A172 (cell line): ENCODE results near the gene CFAP299. TPM values are rescaled to one million over a fixed set of nuclear protein-coding genes. Genes with fewer than 3 reads are reported as not detected.
A peak's percentile ranks its signal among the peaks of the same experiment; 100 is the strongest.
"Not testable (repeated sequence)": the region's sequence is repeated elsewhere in the genome, so short reads cannot be mapped to it uniquely, and the experiment has no call there.

Source experiments
- DNase-seq: peaks from one replicate; pipeline ENCODE4 v3.0.0-alpha.2; 2015; ENCODE audit warnings: low spot score
- total RNA-seq: library from RNA; depleted of rRNA; stranded (reverse); fragments of >200 nt; shearing (Covaris generic); gene quantifications from 2 replicates; pipeline ENCODE4 v1.2.3, GENCODE V29; 2014

The CFAP299 gene
- total RNA-seq, 1 experiment from 2014 or later, result 0.28 TPM

GRCh38 chr4:80331693-80332092 lies 3.8 kb upstream of the CFAP299 start:
- DNase-seq, result no peak

DNA sequence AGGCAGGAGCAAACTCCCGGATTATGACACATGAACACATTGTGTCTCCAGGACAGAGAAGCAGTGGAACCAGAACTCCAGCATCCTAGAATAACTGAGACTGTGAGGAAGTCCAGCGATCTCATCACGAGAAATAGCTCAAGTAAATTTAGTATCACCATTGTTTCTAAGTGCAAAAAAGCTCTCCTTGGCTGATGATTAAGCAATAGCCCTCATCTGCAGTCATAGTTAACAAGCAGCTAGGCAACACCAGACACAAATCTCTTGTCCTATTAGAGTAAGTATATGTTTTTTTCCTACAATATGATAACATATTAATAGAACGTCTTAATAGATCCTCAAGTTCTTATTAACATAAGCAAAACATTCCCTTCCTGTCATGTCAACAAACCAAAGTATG lies 2.4 kb upstream of the CFAP299 start:
- DNase-seq, result no peak

GRCh38 chr4:80334568-80334967 lies 962 bp upstream of the CFAP299 start:
- no peak for DNase-seq

DNA sequence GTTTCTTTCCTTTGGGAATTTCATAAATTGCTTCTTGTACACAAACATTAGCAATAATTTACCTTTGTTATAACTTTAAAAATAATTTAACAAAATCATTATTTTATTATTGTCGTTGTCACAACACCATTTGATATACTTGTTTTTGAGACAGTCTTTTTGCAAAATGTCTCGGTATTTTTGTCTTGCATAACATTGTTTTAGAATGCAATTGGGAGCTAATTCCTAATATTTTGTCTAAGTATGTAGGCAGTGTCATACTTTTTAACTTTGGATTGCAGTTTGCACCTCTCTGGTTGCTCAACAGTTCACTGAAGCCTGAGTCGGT lies 340 bp upstream of the CFAP299 start:
- no peak for DNase-seq

GRCh38 chr4:80336582-80336981 lies 1.1 kb downstream of the CFAP299 start:
- DNase-seq, result no peak

DNA sequence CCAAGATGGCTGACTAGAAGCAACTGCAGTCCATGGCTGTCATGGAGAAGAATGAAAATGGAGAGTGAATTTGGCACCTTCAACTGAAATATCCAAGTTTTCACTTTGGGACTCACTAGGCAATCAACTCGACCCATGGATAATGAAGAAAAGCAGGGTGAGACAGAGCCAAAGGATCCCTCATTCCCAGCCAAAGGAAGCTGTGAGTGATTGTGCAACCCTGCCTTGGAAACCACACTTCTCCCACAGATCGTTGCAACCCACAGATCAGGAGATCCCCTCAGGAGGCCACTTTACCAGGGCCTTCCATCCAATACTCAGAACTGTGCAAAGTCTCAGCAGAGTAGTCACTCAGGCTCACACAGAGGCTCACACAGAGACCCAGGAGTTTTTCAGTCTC lies 4.5 kb downstream of the CFAP299 start:
- DNase-seq, result no peak

DNA sequence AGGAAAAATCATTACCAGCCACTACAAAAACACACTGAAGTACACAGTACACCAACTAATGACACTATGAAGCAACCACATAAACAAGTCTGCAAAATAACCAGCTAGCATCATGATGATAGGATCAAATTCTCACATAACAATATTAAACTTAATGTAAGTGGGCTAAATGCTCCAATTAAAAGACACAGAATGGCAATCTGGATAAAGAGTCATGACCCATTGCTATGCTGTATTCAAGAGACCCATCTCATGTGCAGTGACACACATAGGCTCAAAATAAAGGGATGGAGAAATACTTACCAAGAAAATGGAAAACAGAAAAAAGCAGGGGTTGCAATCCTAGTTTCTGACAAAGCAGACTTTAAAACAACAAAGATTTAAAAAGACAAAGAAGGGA lies 7.2 kb downstream of the CFAP299 start:
- not testable (repeated sequence) for DNase-seq

DNA sequence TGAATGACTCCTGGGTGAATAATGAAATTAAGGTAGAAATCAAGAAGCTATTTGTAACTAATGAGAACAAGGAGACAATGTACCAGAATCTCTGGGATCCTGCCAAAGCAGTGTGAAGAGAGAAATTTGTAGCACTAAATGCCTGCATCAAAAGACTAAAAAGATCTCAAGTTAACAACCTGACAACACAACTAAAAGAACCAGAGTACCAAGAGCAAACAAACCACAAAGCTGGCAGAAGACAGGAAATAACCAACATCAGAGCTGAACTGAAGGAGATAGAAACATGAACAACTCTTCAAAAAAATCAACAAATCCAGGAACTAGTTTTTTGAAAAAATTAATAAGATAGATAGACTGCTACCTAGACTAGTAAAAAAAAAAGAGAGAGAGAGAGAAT lies 8.4 kb downstream of the CFAP299 start:
- no peak for DNase-seq

DNA sequence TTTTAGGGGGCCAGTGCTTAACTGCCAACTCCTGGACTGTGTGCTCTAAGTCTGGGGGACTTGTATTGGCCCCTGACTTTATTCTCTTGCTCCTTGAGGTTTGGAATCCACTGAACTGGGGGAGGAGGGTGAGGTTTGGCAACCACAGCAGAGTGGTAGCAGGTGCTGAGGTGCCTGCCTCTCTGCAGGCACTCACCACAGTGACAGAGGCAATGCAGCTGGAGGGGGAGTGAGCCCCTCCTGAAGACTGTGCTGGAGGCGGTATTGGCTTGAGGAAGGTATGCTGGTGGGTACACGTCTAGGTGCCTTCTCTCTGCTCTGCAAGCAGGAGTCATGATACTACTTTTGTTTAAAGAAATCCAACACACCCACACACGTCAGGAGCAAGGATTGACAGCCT lies 24.6 kb downstream of the CFAP299 start:
- no peak for DNase-seq

GRCh38 chr4:80360900-80361299 lies 25.4 kb downstream of the CFAP299 start:
- DNase-seq, result no peak

DNA sequence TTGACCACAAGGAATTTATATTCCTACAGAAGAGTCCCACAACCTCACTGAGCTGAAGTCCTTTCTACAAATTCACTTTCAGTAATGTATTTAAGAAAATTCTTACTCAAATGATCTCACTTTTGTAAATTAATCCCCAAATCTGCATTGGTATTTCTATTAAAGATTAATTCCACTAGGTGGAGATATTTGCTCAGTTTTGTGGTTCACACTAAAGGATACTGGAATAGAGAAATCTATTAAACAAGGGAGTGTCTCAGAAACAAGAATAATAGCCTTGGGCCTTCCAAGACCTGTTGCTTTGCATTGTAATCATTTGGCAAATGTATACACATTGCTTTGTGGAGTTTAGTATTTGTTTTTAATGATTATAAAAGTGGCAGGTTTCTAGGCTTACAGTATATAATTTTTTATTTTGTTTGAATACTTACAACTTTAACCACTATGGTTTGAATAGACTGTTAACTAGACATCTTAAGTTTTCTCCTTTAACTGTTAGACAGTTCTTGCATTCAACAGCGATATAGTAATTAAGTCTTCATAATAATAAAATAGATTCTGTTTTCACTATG lies 25.9 kb downstream of the CFAP299 start:
- peak; percentile 6 for DNase-seq

GRCh38 chr4:80362578-80363181 lies 27.1 kb downstream of the CFAP299 start:
- peak; percentile 8 for DNase-seq

DNA sequence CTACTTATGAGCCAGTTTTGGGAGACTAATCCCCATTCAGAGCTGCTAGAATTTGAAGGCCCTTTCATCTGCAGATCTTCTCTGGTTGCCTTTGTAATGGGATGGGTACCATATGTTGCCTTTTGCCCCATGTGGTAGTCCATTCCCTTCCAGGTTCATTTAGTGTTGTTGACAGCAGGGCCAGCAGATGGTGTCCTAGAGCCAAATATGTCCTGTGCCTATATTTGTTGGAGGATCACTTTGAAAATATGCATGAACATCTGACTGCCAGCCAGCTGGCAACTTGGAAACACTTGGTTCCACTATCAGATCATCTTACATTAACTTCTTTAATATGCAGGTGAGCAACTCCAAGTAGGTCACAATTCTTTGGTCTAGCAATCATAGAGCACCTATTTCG lies 30.4 kb downstream of the CFAP299 start:
- DNase-seq, result peak; percentile 39

GRCh38 chr4:80367737-80368136 lies 32.2 kb downstream of the CFAP299 start:
- no peak for DNase-seq

GRCh38 chr4:80370635-80371034 lies 35.1 kb downstream of the CFAP299 start:
- DNase-seq, result no peak

- DNase-seq, result no peak
Observed at GRCh38 chr4:80371046-80371445, 35.5 kb downstream of the CFAP299 start.

DNA sequence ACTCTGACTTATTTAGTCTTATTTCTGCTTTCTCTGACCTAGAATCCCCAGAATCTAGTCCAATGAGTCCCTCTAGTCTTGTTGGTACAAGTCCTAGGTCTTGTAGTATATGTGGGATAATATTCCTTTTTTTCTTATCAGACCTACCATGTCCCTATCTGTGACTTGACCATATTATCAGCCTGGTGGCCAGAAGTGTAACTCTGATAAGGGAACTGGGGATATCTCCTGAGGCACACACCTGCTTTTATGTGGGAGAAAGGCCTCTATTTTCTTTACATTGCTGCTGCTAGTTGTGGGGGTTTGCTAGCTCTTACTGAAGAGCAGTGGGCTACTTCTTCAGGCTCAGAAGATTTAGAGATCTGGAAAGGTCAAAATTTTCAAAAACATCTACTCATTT lies 38.6 kb downstream of the CFAP299 start:
- no peak for DNase-seq

DNA sequence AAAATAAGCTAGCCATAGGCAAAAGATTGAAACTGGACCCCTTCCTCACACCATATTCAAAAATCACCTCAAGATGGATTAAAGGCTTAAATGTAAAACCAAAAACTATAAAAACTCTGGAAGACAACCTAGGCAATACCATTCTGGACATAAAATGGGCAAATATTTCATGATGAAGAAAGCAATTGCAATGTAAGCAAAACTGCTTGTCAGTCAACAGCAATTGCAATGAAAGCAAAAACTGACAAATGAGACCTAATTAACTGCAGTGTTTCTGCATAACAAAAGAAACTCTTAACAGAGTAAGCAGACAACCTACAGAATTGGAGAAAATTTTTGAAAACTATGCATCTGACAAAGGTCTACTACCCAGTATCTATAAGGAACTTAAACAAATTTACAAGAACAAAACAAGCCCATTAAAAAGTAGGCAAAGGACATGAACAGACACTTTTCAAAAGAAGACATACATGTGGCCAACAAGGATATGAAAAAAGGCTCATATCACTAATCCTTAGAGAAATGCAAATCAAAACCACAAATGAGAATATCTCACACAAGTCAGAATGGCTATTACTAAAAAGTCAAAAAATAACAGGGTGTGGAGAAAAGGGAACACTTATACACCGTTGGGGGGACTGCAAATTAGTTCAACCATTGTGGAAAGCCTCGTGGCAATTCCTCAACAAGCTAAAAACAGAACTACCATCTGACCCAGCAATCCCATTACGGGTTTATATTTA lies 46.7 kb downstream of the CFAP299 start:
- DNase-seq, result no peak

GRCh38 chr4:80385397-80386280 lies 50.1 kb downstream of the CFAP299 start:
- no peak for DNase-seq

- no peak for DNase-seq
Observed at GRCh38 chr4:80386281-80386886, 50.9 kb downstream of the CFAP299 start.

GRCh38 chr4:80387390-80388283 lies 52.1 kb downstream of the CFAP299 start:
- no peak for DNase-seq
